ENCODE measurements around the gene GABRA5. TPM values are rescaled to one million over a fixed set of nuclear protein-coding genes. Genes with fewer than 3 reads are reported as not detected.
"Not testable (repeated sequence)": the region's sequence is repeated elsewhere in the genome, so short reads cannot be mapped to it uniquely, and the experiment has no call there.

Gene GABRA5
- total and polyA plus RNA-seq, 5 experiments from 2014 or later = not detected

DNA sequence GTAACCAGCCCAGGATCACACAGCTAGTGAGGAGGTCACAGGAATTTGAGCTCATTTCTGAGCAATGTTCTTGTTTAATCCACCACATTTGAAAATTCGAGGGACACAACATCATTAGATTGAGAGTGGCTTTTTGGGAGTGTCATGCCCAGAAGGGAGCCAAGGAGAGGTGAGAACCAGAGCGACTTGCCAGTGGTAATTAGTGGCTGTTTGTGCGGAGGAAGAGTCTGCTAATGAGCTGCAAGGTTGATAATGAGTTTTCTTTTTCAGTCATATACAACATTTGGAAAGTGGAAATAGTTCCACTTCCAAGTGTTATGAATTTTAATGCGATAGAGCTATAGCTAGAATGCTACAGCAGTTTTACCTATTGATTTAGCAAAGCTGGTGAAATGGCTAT is 19.7 kb downstream of the GABRA5 start:
- no peaks in the 10 kb centered on the region for H3K36me3 Mint-ChIP-seq
- no peak overlapping the region for H3K4me3 Mint-ChIP-seq
- POLR2A ChIA-PET = no interaction called here
- DNase-seq (no peak), ATAC-seq (no peak)
- no peaks in the 10 kb centered on the region for H3K9me3 Mint-ChIP-seq
- peaks cover 11 to 15% (median 12%) of the 10 kb centered on the region in 5 donors for H3K27me3 Mint-ChIP-seq
- no peak overlapping the region for H3K27ac Mint-ChIP-seq
- peaks cover 0 to 2% (median 0%) of the 10 kb centered on the region in 4 donors for H3K4me1 Mint-ChIP-seq

- ATAC-seq (no peak), DNase-seq (no peak)
- Mint-ChIP-seq H3K27ac (no peak overlapping the region), H3K27me3 (peaks cover 11 to 25% (median 19%) of the 10 kb centered on the region in 5 donors), H3K36me3 (no peaks in the 10 kb centered on the region), H3K4me3 (no peak overlapping the region), H3K4me1 (peaks cover 0 to 2% (median 1%) of the 10 kb centered on the region in 4 donors), H3K9me3 (peaks cover 0 to 4% (median 0%) of the 10 kb centered on the region in 9 donors)
- POLR2A ChIA-PET = no interaction called here
Observed at GRCh38 chr15:26887926-26888666, 21.2 kb downstream of the GABRA5 start.

- no peak for ATAC-seq
- Mint-ChIP-seq H3K27me3 (peaks cover 11 to 27% (median 19%) of the 10 kb centered on the region in 5 donors), H3K36me3 (no peaks in the 10 kb centered on the region), H3K9me3 (peaks cover 0 to 6% (median 0%) of the 10 kb centered on the region in 9 donors), H3K4me3 (no peak overlapping the region), H3K27ac (no peak overlapping the region), H3K4me1 (peaks cover 0 to 3% (median 2%) of the 10 kb centered on the region in 4 donors)
- POLR2A ChIA-PET = no interaction called here
- DNase-seq = no peak
Observed at GRCh38 chr15:26888761-26889160, 21.9 kb downstream of the GABRA5 start.

GRCh38 chr15:26889298-26889898 is 22.5 kb downstream of the GABRA5 start:
- peaks cover 0 to 6% (median 0%) of the 10 kb centered on the region in 9 donors for H3K9me3 Mint-ChIP-seq
- no peak overlapping the region for H3K27ac Mint-ChIP-seq
- POLR2A ChIA-PET = no interaction called here
- peaks cover 0 to 3% (median 2%) of the 10 kb centered on the region in 4 donors for H3K4me1 Mint-ChIP-seq
- ATAC-seq (no peak), DNase-seq (peak in 5 of 10 donors; percentile 12 to 33 (median 27))
- no peaks in the 10 kb centered on the region for H3K36me3 Mint-ChIP-seq
- H3K4me3 Mint-ChIP-seq = no peak overlapping the region
- H3K27me3 Mint-ChIP-seq = peaks cover 11 to 28% (median 19%) of the 10 kb centered on the region in 5 donors

DNA sequence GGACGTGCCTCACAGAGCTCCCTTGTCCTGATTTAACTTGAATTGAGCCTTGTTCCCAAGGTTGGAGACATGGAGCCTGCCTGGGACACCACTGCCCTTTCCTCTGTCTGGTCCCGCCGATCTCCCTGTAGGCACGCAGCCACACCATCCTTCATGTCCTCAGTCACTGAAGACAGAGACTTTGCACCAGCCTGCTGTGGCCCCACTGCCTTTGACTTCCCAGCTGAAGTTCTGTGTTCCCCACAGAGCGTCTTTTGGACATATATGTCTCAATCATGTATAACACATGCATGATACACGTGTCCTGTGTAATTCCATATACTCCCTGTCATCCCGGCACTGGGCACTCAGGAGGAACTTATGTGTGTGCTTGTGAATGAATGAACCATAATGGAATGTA is 23.6 kb downstream of the GABRA5 start:
- Mint-ChIP-seq H3K36me3 (no peaks in the 10 kb centered on the region), H3K9me3 (peaks cover 0 to 6% (median 0%) of the 10 kb centered on the region in 9 donors), H3K27me3 (peaks cover 11 to 36% (median 20%) of the 10 kb centered on the region in 5 donors), H3K4me1 (peaks cover 0 to 8% (median 2%) of the 10 kb centered on the region in 4 donors), H3K4me3 (no peak overlapping the region), H3K27ac (peak overlapping the region in 1 of 10 donors; percentile 10)
- ATAC-seq (no peak), DNase-seq (no peak)
- POLR2A ChIA-PET = no interaction called here

DNA sequence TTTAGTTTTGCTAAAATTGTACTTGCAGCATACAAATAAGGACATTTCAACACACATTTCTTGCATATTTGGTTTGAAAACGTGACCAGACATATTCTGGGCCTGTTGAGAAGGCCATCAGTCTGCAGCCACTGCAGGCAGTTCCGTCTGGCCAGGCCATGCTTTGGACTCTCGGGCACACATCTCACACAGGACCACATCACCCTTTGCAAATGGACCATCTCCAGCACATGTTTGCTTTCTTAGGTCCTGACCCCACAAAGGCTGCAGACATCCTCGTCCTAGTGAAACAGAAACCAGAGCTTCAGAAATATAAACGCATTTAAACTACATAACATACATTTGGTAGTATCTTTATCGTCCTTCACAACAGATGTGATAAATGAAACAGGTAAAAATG is 24.1 kb downstream of the GABRA5 start:
- Mint-ChIP-seq H3K4me3 (no peak overlapping the region), H3K27me3 (peaks cover 11 to 36% (median 20%) of the 10 kb centered on the region in 5 donors), H3K36me3 (no peaks in the 10 kb centered on the region), H3K27ac (no peak overlapping the region), H3K9me3 (peaks cover 0 to 6% (median 2%) of the 10 kb centered on the region in 9 donors), H3K4me1 (peaks cover 0 to 8% (median 2%) of the 10 kb centered on the region in 4 donors)
- DNase-seq (no peak), ATAC-seq (no peak)
- POLR2A ChIA-PET = no interaction called here

- Mint-ChIP-seq H3K27me3 (peaks cover 11 to 36% (median 17%) of the 10 kb centered on the region in 5 donors), H3K9me3 (peaks cover 0 to 6% (median 2%) of the 10 kb centered on the region in 9 donors), H3K36me3 (no peaks in the 10 kb centered on the region), H3K27ac (no peak overlapping the region), H3K4me1 (peaks cover 0 to 8% (median 2%) of the 10 kb centered on the region in 4 donors), H3K4me3 (no peak overlapping the region)
- ATAC-seq = no peak
- POLR2A ChIA-PET = no interaction called here
- DNase-seq = no peak
Observed at GRCh38 chr15:26891448-26892181, 24.8 kb downstream of the GABRA5 start.

DNA sequence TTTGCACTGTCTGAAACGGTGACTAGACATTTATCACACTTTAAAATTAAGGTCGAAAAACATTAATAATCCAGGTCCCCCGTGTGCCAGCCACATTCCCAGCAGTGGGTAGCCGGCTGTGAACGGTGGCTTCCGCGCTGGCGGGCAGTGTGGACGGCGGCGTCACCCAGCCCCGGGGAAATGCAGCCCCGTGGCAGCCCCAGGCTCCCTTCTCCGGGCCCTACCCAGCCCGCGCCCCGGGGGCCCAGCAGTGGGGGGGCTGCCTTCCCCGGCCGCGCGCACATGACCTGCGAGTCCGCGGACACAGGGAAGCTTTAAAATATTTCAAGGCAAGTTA is 25.3 kb downstream of the GABRA5 start:
- H3K4me1 Mint-ChIP-seq = peaks cover 0 to 8% (median 2%) of the 10 kb centered on the region in 4 donors
- H3K27ac Mint-ChIP-seq = no peak overlapping the region
- POLR2A ChIA-PET = no interaction called here
- ATAC-seq (no peak), DNase-seq (no peak)
- no peak overlapping the region for H3K4me3 Mint-ChIP-seq
- no peaks in the 10 kb centered on the region for H3K36me3 Mint-ChIP-seq
- peaks cover 11 to 36% (median 17%) of the 10 kb centered on the region in 5 donors for H3K27me3 Mint-ChIP-seq
- peaks cover 0 to 6% (median 2%) of the 10 kb centered on the region in 9 donors for H3K9me3 Mint-ChIP-seq

GRCh38 chr15:26892678-26893077 is 25.8 kb downstream of the GABRA5 start:
- Mint-ChIP-seq H3K27me3 (peaks cover 11 to 36% (median 17%) of the 10 kb centered on the region in 5 donors), H3K9me3 (peaks cover 0 to 6% (median 2%) of the 10 kb centered on the region in 9 donors), H3K36me3 (no peaks in the 10 kb centered on the region), H3K4me1 (peaks cover 0 to 8% (median 2%) of the 10 kb centered on the region in 4 donors), H3K27ac (no peak overlapping the region), H3K4me3 (no peak overlapping the region)
- POLR2A ChIA-PET = no interaction called here
- no peak for ATAC-seq
- no peak for DNase-seq

DNA sequence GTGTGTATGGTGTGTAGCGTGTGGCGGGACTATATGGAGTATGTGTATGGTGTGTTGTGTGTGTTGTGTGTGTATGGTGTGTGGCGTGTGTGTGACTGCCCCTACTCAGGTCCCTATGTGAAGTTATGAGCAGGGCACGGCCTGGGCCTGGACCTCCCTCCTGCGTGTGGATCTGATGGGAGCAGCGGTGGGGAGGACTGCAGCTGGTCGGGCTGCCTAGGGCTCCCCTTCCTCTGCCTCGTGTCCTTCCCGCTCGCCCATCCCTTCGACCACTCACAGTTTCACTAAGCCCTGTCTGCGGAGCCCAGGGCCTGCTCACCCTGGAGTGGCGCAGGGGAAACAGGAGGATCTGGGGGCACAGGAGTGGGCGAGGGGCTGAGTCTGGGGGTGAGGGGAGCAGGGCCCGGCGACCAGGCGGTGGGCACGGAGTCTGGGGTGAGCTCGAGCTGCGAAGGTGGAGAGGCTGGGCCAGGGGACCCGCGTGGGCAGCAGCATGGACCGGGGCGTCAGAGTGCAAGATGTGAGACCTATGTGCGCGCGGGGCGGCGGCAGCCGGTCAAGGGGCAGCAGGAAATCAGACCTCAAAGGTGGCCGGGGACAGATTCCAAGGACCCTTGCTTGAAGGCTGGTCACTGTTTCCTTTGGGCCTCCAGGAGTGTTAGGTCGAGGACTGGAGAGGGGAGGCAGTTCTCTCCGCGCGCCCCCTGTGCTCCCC is 26.6 kb downstream of the GABRA5 start:
- peaks cover 11 to 36% (median 17%) of the 10 kb centered on the region in 5 donors for H3K27me3 Mint-ChIP-seq
- H3K36me3 Mint-ChIP-seq = no peaks in the 10 kb centered on the region
- POLR2A ChIA-PET = no interaction called here
- ATAC-seq (no peak), DNase-seq (no peak)
- H3K27ac Mint-ChIP-seq = no peak overlapping the region
- H3K4me1 Mint-ChIP-seq = peaks cover 0 to 8% (median 2%) of the 10 kb centered on the region in 4 donors
- peaks cover 0 to 10% (median 5%) of the 10 kb centered on the region in 9 donors for H3K9me3 Mint-ChIP-seq
- H3K4me3 Mint-ChIP-seq = no peak overlapping the region

DNA sequence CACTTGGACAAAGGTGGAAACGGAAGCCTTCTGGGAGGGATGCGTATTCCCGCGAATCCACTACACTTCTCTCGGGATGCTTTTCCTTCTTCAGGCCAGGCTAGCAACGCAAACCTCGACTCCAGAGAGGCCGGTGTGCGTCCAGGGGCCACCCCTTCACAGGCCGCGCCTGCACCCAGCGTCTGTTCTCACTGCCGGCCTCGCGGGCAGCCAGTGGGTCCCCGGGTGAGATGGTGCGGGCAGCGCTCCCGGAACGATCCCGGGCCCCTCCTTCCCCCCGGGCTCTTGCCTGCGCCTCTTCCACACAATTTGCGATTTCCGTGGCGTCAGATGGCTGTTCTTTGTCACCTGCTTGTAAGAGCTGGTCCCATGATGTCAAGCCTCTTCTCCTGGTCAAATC is 27.3 kb downstream of the GABRA5 start:
- no peaks in the 10 kb centered on the region for H3K36me3 Mint-ChIP-seq
- peaks cover 0 to 8% (median 2%) of the 10 kb centered on the region in 4 donors for H3K4me1 Mint-ChIP-seq
- H3K4me3 Mint-ChIP-seq = no peak overlapping the region
- ATAC-seq (no peak), DNase-seq (no peak)
- peaks cover 11 to 30% (median 17%) of the 10 kb centered on the region in 5 donors for H3K27me3 Mint-ChIP-seq
- H3K27ac Mint-ChIP-seq = no peak overlapping the region
- H3K9me3 Mint-ChIP-seq = peaks cover 0 to 11% (median 6%) of the 10 kb centered on the region in 9 donors
- POLR2A ChIA-PET = no interaction called here

DNA sequence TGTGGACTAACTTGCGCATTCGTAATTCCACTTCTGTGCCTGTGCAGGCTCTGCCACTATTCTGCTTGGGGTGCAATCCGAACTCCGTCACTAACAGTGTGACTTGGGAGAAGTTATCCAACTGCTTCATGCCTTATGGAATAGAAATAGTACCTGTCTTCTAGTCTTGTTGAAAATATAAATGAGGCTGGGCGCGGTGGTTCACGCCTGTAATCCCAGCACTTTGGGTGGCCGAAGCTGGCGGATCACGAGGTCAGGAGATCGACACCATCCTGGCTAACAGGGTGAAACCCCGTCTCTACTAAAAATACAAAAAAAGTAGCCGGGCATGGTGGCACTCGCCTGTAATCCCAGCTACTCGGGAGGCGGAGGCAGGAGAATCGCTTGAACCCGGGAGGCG is 28.5 kb downstream of the GABRA5 start:
- H3K4me3 Mint-ChIP-seq, H3K27ac Mint-ChIP-seq, DNase-seq, H3K4me1 Mint-ChIP-seq, H3K36me3 Mint-ChIP-seq, ATAC-seq, POLR2A ChIA-PET: not testable (repeated sequence)
- Mint-ChIP-seq H3K9me3 (peaks cover 0 to 17% (median 9%) of the 10 kb centered on the region in 9 donors), H3K27me3 (peaks cover 8 to 25% (median 11%) of the 10 kb centered on the region in 5 donors)
